Upper lobe of left lung (tissue), 6 donors: ENCODE data around the gene UNCX. TPM values are rescaled to one million over a fixed set of nuclear protein-coding genes. Genes with fewer than 3 reads are reported as not detected.
A peak's percentile ranks its signal among the peaks of the same experiment; 100 is the strongest.
"Not testable (repeated sequence)": the region's sequence is repeated elsewhere in the genome, so short reads cannot be mapped to it uniquely, and the experiment has no call there.

Experiments
- ATAC-seq, 2 donors: fragments of 200-7000 bp; cut with Tn5 transposase; one replicate each; pipeline ENCODE4 v1.9.1; 2022; ENCODE audit warnings: mild to moderate bottlenecking in 2 of 2, moderate library complexity in 2 of 2; ENCODE audit not compliant: low FRiP score in 2 of 2
- DNase-seq, 2 donors: peaks; one replicate each; pipeline ENCODE4 v3.0.0-alpha.2; 2019 to 2020
- H3K27ac ChIP-seq, 4 donors: fragments of 200-600 bp; sonication (generic); one replicate each; pipeline ENCODE4 v1.5.1; 2016 to 2019
- H3K27me3 ChIP-seq, 4 donors: fragments of 200-600 bp; sonication (generic); one replicate each; pipeline ENCODE4 v1.5.1; 2017 to 2019
- H3K36me3 ChIP-seq, 4 donors: fragments of 200-600 bp; sonication (generic); one replicate each; pipeline ENCODE4 v1.5.1; 2016 to 2019
- H3K4me1 ChIP-seq, 4 donors: fragments of 200-600 bp; sonication (generic); one replicate each; pipeline ENCODE4 v1.5.1; 2018 to 2019
- H3K4me3 ChIP-seq, 4 donors: fragments of 200-600 bp; sonication (generic); one replicate each; pipeline ENCODE4 v1.5.1; 2017 to 2019; ENCODE audit warnings: mild to moderate bottlenecking in 2 of 4, moderate library complexity in 1 of 4
- H3K9me3 ChIP-seq, 4 donors: fragments of 200-600 bp; sonication (generic); one replicate each; pipeline ENCODE4 v1.5.1; 2018 to 2019
- EP300 ChIP-seq, 4 donors: sonication (generic); formaldehyde crosslinking; IDR thresholded peaks; one replicate each; pipeline ENCODE4 v1.5.1; 2017; ENCODE audit warnings: antibody characterized with exemption in 4 of 4, control low read depth in 2 of 4
- POLR2A ChIP-seq, 4 donors: fragments of 450-650 bp; IDR thresholded peaks; one replicate each; pipeline ENCODE4 v1.5.1; 2016 to 2017; ENCODE audit warnings: antibody characterized with exemption in 4 of 4, mild to moderate bottlenecking in 2 of 4
- POLR2AphosphoS5 ChIP-seq, 2 donors: sonication (generic); formaldehyde crosslinking; IDR thresholded peaks; one replicate each; pipeline ENCODE4 v1.5.1; 2017; ENCODE audit warnings: antibody characterized with exemption in 2 of 2
- WGBS, 2 donors: methylation state at CpG; one replicate each; pipeline ENCODE4 v1.1.5; 2017 to 2018; 5-methylcytosine and 5-hydroxymethylcytosine counted together
- total RNA-seq, 6 donors: library from RNA; depleted of rRNA in 4 of 6; stranded (reverse); fragments of >200 nt in 4 of 6; gene quantifications; one replicate each; pipeline versions ENCODE4 v1.1.0 to v1.2.1, GENCODE V29; 2016 to 2021
- TF ChIP-seq, protein P1 (sequence below), 6 experiments: fragments of 450-650 bp in 4 of 6; fragments of 200-600 bp in 2 of 6; sonication (generic) in 2 of 6; IDR thresholded peaks; one replicate each; pipeline ENCODE4 v1.5.1; 2016 to 2019; ENCODE audit warnings: antibody characterized with exemption in 6 of 6
- donor health status: DM: no; HTN: no; CAD: no; lungs with moderate emphysema.
- donor health status: DM: no; HTN: yes; CAD: no; lungs with severe emphysema.

UNCX gene
- total RNA-seq, 6 donors from 2014 or later = not detected

DNA sequence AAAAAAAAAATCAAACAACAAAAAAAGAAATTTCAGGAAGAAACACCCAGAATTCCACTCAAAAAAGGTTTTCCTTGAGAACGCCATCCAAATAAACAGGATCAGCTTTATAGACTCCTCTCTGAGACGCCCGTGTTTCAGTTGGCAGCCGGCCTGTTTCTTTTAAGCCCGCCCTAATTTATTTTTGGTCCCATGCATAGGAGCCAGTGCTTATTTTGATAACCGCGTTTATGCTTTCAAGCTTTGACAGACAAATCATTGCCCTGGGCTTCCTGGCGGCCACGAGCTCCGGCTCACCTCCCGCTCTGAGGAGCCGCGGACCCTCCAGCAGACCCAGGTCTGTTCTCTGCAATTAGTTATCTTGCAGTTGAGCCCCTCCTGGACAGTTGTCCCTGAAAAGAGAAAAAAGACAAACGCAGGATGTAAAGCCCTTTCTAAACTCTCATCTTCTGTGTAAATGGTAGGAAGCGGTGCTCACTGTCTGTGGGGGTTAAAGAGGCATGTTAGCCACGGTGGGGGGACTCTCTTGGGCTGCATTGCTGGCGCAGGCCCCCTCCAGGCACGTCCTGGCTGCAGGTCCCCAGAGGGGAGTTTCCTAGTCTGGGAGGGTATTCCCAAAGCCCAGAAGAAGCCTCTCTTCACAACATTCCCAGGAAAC lies 22.2 kb upstream of the UNCX start:
- 26 to 29% methylated on average over 18 of the region's 18 CpGs for WGBS, 2 donors
- peaks cover 4 to 13% (median 6%) of the 10 kb centered on the region in 4 donors for H3K4me1 ChIP-seq
- TF ChIP-seq EP300 (IDR thresholded peaks at IDR 0.05) = no peak
- no peak for TF ChIP-seq POLR2A (IDR thresholded peaks at IDR 0.05)
- no peak for TF ChIP-seq POLR2AphosphoS5 (IDR thresholded peaks at IDR 0.05)
- TF ChIP-seq, protein P1, sequence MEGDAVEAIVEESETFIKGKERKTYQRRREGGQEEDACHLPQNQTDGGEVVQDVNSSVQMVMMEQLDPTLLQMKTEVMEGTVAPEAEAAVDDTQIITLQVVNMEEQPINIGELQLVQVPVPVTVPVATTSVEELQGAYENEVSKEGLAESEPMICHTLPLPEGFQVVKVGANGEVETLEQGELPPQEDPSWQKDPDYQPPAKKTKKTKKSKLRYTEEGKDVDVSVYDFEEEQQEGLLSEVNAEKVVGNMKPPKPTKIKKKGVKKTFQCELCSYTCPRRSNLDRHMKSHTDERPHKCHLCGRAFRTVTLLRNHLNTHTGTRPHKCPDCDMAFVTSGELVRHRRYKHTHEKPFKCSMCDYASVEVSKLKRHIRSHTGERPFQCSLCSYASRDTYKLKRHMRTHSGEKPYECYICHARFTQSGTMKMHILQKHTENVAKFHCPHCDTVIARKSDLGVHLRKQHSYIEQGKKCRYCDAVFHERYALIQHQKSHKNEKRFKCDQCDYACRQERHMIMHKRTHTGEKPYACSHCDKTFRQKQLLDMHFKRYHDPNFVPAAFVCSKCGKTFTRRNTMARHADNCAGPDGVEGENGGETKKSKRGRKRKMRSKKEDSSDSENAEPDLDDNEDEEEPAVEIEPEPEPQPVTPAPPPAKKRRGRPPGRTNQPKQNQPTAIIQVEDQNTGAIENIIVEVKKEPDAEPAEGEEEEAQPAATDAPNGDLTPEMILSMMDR (IDR thresholded peaks at IDR 0.05) = no peak

DNA sequence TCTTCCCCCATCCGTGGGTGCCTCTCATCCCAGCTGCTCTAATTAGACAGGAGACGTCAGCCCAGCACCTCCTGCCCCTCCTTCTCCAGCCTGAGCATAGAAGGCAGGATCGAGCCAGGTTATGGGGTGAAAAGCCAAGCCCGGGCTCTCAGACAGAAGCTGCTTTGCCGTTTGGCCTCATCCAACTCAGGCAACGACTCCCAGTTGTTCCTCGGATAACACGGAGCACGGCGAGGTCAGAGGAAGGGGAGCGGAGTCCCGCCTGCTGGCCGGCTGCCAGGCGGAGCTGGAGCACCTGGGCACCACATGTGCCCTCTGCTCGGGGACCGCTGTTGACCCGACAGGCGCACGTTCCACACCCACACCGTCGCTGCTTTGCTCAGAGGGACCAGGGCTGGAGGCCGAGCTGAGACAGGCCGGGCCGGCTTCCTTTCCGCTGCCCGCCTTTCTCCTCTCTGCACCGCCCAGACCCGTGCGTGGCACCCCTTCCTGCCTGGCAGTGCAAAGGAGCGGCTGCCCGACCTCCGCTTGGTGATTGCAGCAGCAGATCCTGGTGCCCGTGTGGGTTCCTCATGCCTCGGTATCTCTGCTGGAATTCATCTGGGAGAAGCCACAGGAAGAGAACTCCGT lies 21.6 kb upstream of the UNCX start:
- Histone ChIP-seq H3K4me3 (no peak overlapping the region), H3K27ac (no peak overlapping the region), H3K9me3 (no peaks in the 10 kb centered on the region), H3K4me1 (peaks cover 4 to 13% (median 6%) of the 10 kb centered on the region in 4 donors), H3K27me3 (peaks cover 0 to 19% (median 10%) of the 10 kb centered on the region in 4 donors), H3K36me3 (no peaks in the 10 kb centered on the region)
- no peak for TF ChIP-seq POLR2AphosphoS5 (IDR thresholded peaks at IDR 0.05)
- no peak for TF ChIP-seq EP300 (IDR thresholded peaks at IDR 0.05)
- TF ChIP-seq POLR2A (IDR thresholded peaks at IDR 0.05) = no peak
- TF ChIP-seq, protein P1 (IDR thresholded peaks at IDR 0.05) = no peak
- WGBS, 2 donors = 5 to 37% methylated on average over 4 to 32 of the region's 35 CpGs
- ATAC-seq (peak; percentile 47 to 50), DNase-seq (peak in 1 of 2 donors; percentile 83)

More for the DNA sequence above, 22.2 kb upstream of the UNCX start:
- ATAC-seq = no peak
- Histone ChIP-seq H3K4me3 (no peak overlapping the region), H3K27me3 (peaks cover 0 to 19% (median 10%) of the 10 kb centered on the region in 4 donors), H3K27ac (no peak overlapping the region), H3K36me3 (no peaks in the 10 kb centered on the region), H3K9me3 (no peaks in the 10 kb centered on the region)
- DNase-seq = no peak

DNA sequence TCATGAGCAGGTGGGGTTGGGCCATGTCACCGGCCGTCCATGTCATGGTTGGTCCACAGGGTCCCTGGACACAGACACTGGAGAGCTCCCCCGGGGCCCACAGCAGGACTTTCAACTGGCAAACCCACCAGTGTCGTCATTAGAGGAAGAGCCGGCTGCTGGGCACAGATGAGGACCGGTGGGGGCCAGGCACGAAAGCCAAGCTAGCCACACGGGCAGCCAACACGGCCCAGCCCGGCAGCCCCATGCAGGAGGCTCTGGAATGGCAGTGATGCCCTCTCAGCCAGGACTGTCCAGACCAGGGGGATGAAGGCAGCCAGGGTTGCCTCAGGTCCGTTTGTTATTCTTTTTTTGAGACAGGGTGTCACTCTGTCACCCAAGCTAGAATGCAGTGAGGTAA lies 21.1 kb upstream of the UNCX start:
- WGBS, 2 donors = 63 to 81% methylated on average over 3 to 11 of the region's 11 CpGs
- Histone ChIP-seq H3K27ac (no peak overlapping the region), H3K36me3 (no peaks in the 10 kb centered on the region), H3K4me3 (no peak overlapping the region), H3K27me3 (peaks cover 0 to 19% (median 10%) of the 10 kb centered on the region in 4 donors), H3K9me3 (no peaks in the 10 kb centered on the region), H3K4me1 (peaks cover 4 to 13% (median 6%) of the 10 kb centered on the region in 4 donors)
- no peak for TF ChIP-seq POLR2A (IDR thresholded peaks at IDR 0.05)
- TF ChIP-seq, protein P1 (IDR thresholded peaks at IDR 0.05) = no peak
- no peak for TF ChIP-seq EP300 (IDR thresholded peaks at IDR 0.05)
- TF ChIP-seq POLR2AphosphoS5 (IDR thresholded peaks at IDR 0.05) = no peak
- DNase-seq (peak in 1 of 2 donors; percentile 59), ATAC-seq (no peak)

DNA sequence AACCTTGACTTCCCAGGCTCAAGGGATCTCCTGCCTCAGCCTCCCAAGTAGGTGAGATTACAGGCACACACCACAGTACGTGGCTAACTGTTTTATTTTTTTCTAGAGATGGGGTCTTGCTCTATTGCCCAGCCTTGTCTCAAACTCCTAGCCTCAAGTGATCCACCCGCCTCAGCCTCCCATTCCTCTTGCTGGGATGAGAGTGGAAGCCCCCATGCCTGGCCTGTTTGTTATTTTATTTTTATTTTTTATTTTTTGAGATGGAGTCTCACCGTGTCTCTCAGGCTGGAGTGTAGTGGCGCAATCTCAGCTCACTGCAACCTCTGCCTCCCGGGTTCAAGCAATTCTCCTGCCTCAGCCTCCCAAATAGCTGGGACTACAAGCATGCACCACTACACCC lies 20.6 kb upstream of the UNCX start:
- Histone ChIP-seq H3K27me3 (peaks cover 0 to 19% (median 10%) of the 10 kb centered on the region in 4 donors), H3K4me1 (peaks cover 4 to 13% (median 6%) of the 10 kb centered on the region in 4 donors)
- H3K36me3 ChIP-seq, H3K4me3 ChIP-seq, ATAC-seq, DNase-seq, H3K27ac ChIP-seq, H3K9me3 ChIP-seq: not testable (repeated sequence)
- WGBS, 2 donors = 82 to 87% methylated on average over 5 of the region's 5 CpGs

DNA sequence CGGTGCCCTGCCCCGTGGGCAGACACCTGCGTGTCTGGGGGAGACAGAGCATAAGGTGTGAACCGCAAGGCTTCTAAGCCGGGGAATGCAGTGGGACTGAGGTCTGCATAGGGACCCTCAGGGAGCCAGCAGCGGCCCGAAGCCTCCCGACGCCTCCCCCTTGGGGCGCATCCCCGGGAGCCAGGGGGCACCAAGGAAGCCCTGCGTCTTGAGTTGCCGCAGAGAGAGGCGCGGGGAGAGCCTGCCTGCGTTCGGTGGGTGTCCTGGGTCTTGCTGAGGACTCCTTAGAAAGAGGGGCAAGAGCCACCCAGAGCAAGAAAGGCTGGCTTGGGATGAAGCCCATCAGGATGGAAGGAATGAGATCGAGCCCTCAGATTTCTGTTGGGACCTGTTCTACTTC lies 18.2 kb upstream of the UNCX start:
- TF ChIP-seq POLR2AphosphoS5 (IDR thresholded peaks at IDR 0.05) (no peak), POLR2A (IDR thresholded peaks at IDR 0.05) (no peak), EP300 (IDR thresholded peaks at IDR 0.05) (no peak)
- TF ChIP-seq, protein P1 (IDR thresholded peaks at IDR 0.05) = no peak
- no peak overlapping the region for H3K27ac ChIP-seq
- H3K9me3 ChIP-seq = no peaks in the 10 kb centered on the region
- no peak for ATAC-seq
- WGBS, 2 donors = 75 to 83% methylated on average over 17 to 18 of the region's 18 CpGs
- no peak overlapping the region for H3K4me3 ChIP-seq
- H3K27me3 ChIP-seq = peaks cover 0 to 23% (median 12%) of the 10 kb centered on the region in 4 donors
- H3K4me1 ChIP-seq = peaks cover 4 to 13% (median 6%) of the 10 kb centered on the region in 4 donors
- H3K36me3 ChIP-seq = no peaks in the 10 kb centered on the region
- peak in 1 of 2 donors; percentile 60 for DNase-seq
